ENCODE results near the gene PCNA. TPM values are rescaled to one million over a fixed set of nuclear protein-coding genes. Genes with fewer than 3 reads are reported as not detected.
"Not testable (repeated sequence)": the region's sequence is repeated elsewhere in the genome, so short reads cannot be mapped to it uniquely, and the experiment has no call there.

Gene PCNA
- total RNA-seq, 1 experiment from 2014 or later = 264 TPM

- DNase-seq (ENCODE audit: low spot score) = not testable (repeated sequence)
These were observed 19.8 kb downstream of the PCNA start for GRCh38 chr20:5099909-5100308.

- DNase-seq (ENCODE audit: low spot score) = not testable (repeated sequence)
These were observed 20.7 kb downstream of the PCNA start for GRCh38 chr20:5099009-5099408.

- no peak for DNase-seq (ENCODE audit: low spot score)
These were observed 23.3 kb downstream of the PCNA start for GRCh38 chr20:5096463-5096862.

- no peak for DNase-seq (ENCODE audit: low spot score)
These were observed 23.8 kb downstream of the PCNA start for GRCh38 chr20:5095931-5096330.

- no peak for DNase-seq (ENCODE audit: low spot score)
These were observed 24.3 kb downstream of the PCNA start for GRCh38 chr20:5095454-5095853.

- DNase-seq (ENCODE audit: low spot score) = no peak
These were observed 26.9 kb downstream of the PCNA start for GRCh38 chr20:5092765-5093339.

- DNase-seq (ENCODE audit: low spot score) = no peak
These were observed 27.9 kb downstream of the PCNA start for GRCh38 chr20:5091902-5092301.

GRCh38 chr20:5090191-5090590, 29.6 kb downstream of the PCNA start:
- DNase-seq (ENCODE audit: low spot score) = no peak

- DNase-seq (ENCODE audit: low spot score) = no peak
These were observed 31.1 kb downstream of the PCNA start for GRCh38 chr20:5088688-5089087.

GRCh38 chr20:5085380-5085779, 34.4 kb downstream of the PCNA start:
- DNase-seq (ENCODE audit: low spot score) = no peak

GRCh38 chr20:5080384-5080877, 39.3 kb downstream of the PCNA start:
- DNase-seq (ENCODE audit: low spot score) = no peak

GRCh38 chr20:5078399-5078958, 41.3 kb downstream of the PCNA start:
- peak; percentile 46 for DNase-seq (ENCODE audit: low spot score)

- no peak for DNase-seq (ENCODE audit: low spot score)
These were observed 41.9 kb downstream of the PCNA start for GRCh38 chr20:5077761-5078387.

GRCh38 chr20:5076913-5077312, 42.8 kb downstream of the PCNA start:
- DNase-seq (ENCODE audit: low spot score) = not testable (repeated sequence)

GRCh38 chr20:5074232-5074674, 45.5 kb downstream of the PCNA start:
- no peak for DNase-seq (ENCODE audit: low spot score)

GRCh38 chr20:5073660-5074231, 46.0 kb downstream of the PCNA start:
- no peak for DNase-seq (ENCODE audit: low spot score)

- DNase-seq (ENCODE audit: low spot score) = peak; percentile 68
These were observed 46.8 kb downstream of the PCNA start for GRCh38 chr20:5072756-5073659.

GRCh38 chr20:5071942-5072341, 47.8 kb downstream of the PCNA start:
- DNase-seq (ENCODE audit: low spot score) = not testable (repeated sequence)

GRCh38 chr20:5070570-5070969, 49.2 kb downstream of the PCNA start:
- DNase-seq (ENCODE audit: low spot score) = no peak

- DNase-seq (ENCODE audit: low spot score) = no peak
These were observed 49.7 kb downstream of the PCNA start for GRCh38 chr20:5070081-5070480.

GRCh38 chr20:5069141-5069806, 50.5 kb downstream of the PCNA start:
- DNase-seq (ENCODE audit: low spot score) = no peak
